Stromal cell of bone marrow (primary cell): ENCODE data around the gene CYP3A5.
"Not testable (repeated sequence)": the region's sequence is repeated elsewhere in the genome, so short reads cannot be mapped to it uniquely, and the experiment has no call there.

ENCODE experiments used
- DNase-seq: peaks from one replicate; pipeline ENCODE4 v3.0.0-alpha.2; 2012; ENCODE audit warnings: low read depth

The CYP3A5 gene

DNA sequence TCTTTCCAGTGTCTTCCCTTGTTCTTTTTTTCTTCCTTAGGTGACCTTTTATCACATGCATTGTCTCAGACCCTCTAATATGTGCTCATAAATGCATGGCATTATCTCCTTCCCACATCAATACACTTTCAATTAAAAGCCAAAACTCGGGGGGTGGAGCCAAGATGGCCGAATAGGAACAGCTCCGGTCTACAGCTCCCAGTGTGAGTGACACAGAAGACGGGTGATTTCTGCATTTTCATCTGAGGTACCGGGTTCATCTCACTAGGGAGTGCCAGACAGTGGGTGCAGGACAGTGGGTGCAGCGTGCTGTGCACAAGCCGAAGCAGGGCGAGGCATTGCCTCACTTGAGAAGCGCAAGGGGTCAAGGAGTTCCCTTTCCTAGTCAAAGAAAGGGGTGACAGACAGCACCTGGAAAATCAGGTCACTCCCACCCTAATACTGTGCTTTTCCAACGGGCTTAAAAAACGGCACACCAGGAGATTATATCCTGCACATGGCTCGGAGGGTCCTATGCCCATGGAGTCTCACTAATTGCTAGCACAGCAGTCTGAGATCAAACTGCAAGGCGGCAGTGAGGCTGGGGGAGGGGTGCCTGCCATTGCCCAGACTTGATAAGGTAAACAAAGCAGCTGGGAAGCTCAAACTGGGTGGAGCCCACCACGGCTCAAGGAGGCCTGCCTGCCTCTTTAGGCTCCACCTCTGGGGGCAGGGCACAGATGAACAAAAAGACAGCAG lies 6.2 kb upstream of the CYP3A5 start:
- not testable (repeated sequence) for DNase-seq

DNA sequence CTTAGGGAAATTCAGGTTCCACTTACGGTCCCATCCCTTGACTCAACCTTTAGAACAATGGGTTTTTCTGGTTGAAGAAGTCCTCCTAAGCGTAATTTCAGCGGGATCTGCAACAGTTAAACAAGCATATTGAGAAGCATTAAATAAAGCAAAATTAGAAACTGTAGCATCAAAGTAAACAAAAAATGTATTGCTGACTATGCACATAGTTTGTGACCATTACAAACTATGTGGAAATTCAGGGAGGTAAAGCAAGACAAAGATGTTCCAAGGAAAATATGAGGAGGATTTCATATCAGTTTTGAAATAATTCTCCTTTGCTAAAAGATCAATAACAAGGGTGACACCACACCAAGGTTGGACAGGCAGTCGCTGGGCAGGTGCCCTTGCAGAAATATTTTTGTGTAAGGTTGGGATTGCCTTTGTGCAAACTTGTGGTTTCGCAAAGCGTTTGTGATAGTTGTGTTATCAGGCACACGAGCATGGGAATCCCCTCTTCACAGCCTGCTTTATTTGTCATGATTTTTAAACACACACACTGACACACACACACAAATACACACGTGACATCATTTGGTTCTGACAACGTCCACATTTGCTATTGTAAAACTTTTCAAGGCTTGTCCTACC lies 5.4 kb upstream of the CYP3A5 start:
- no peak for DNase-seq

DNA sequence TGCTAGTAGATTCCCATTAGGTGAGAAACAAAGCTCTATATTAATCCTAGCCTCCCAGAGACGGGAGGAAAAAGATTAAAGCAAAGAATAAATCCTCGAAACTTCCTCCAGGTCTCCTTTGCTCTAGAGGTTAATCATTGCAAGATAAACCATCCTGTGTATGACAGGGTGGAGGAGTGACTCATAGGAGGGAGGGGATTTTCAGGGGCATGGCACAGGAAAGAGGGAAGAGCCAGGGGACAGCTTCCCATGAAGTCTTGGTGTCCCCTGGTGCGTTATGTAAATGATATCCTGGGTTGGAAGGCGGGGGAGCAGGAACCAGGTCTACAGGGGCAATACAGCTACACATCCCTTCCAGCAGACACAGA lies 780 bp downstream of the CYP3A5 start:
- DNase-seq, result no peak

DNA sequence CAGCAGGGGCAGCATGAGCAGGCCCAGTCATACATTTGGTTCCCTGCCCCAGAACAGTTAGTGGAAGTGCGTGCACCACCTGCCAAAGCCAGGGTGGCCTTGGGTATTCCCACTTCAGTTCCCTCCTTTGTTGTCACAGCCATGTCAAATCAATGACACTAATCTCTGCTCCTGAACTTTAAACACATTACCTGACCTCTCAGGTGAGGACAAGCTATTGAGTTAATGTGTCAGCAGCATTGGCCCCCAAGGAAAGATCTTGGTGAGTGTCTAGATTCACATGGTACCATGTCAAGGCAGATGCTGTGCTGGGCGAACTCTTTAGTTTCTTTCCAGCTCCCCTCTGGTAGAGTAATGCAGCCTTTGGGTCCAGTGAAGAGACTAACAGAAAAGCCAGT lies 2.1 kb downstream of the CYP3A5 start:
- DNase-seq, result no peak

DNA sequence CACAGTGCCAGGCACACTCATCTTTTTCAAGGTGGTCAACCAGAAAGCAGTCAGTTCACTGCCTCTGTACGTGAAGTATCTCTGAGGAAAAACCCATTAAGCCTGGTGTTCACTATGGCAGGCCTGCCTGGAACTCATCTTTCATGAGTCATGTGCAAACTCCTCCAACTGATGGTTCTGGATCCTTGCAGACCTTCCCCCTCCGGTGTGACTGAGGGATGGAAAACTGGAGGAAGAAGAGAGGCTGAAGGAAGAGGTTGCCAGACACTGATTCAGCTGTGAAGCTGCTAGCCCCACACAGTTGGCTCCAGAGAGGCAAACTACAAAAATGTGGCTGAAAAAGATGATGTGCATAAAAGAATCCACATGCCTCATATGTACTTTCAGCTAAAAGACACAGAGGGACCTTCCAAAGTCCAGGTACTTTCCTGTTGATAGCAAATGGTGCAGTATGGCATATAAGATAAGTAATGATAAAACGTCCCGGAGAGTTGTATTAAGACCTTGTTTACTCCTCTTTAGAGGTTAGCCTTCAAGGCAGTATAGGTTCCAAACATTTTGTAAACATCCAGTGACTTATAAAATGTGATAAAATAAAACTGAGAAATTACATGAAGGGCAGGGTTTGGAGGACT lies 2.7 kb downstream of the CYP3A5 start:
- DNase-seq, result peak; percentile 15

DNA sequence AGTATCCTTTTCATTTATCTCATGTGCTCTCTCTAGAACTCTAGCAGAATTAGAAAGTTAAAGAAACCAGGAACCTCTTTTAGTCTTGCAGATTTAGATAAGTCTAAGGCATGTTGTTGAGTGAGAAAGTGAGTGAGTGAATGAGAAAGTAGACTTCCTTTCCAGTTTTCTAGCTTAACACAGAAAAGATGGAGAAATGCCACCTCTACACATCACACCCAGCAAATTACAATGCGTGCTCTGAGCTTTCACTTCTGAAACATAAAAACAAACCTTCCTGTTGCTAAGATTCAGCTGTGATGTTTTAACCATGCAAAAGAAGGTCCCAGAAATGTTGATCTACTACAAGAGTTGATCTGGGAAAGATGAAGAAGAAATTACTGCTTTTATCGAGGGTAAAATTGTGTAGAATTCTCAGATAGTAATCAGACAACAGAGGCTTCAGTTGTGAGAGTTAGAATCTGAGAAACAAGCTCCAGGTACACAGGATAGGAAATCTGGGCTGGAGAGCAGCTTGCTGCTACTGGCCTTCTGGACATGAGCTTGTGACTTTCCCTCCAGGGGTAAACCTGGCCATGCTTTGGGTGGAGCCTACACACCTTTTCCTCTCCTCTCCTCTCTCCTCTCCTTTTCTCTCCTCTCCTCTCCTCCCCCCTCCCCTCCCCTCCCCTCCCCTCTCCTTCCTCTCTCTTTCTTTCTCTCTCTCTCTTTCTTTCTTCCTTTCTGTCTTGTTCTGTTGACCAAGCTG lies 4.6 kb downstream of the CYP3A5 start:
- DNase-seq, result no peak

DNA sequence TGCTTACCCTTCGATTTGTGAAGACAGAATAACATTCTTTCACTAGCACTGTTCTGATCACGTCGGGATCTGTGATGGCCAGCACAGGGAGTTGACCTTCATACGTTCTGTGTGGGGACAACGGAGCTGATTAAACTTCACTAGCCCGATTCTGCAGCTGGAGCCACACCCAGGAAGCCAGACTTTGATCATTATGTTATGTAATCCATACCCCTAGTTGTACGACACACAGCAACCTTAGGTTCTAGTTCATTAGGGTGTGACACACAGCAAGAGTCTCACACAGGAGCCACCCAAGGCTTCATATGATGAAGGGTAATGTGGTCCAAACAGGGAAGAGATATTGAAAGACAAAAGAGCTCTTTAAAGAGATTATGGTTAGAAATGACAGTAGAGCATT lies 7.2 kb downstream of the CYP3A5 start:
- DNase-seq, result no peak

DNA sequence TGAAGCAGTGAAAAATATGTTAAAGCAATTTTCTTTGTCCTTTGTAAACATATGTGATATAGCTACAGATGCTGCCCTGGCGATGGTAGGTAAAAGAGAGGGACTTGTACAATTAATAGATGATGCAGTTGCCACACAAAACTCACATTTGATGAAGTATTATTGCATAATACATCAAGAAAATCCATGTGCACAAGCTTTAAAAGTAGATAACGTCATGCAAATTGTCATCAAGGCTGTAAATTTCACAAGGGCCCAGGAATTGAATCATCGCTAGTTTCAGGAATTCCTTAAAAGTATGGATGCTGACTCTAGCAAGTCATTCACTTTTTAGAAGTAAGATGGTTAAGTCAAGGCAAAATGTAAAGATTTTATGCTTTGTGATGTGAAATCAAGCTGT lies 10.0 kb downstream of the CYP3A5 start:
- no peak for DNase-seq

DNA sequence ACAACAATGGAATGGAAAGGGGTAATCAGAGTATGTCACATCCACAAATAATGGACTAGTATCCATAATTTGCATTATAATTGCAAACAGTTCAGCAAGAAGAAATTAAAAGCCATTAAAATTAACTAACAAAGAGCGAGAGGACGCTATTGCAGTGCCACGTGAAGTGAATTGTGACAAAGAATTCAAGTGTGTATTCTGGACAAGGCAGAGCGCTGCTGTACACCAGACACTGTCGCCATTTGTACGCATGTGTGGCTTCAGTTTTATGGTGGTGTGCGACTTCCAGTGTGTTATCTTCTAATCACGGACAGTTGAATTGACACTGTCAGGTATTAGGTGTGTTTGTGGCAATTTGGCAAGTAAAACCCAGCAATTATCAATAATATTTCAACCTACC lies 11.3 kb downstream of the CYP3A5 start:
- DNase-seq, result no peak

DNA sequence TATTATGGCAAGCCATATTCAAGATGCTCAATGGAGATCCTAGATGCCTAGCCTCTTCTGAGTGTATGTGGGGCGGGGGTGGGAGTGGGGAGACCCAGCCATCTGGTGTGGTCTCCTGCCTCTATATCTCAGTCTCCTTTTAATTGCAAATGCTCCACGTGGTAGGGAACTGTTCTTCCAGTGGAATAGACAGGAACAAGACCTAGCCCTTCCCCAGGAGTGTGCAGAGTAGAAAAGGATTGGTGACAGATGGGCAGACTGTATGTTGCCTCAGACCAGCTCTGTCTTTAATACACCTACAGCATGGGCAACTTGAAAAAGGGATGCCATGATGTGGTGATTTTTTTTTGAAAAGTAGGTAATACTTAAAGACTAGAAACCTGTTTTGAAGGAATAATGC lies 12.6 kb downstream of the CYP3A5 start:
- DNase-seq, result no peak

DNA sequence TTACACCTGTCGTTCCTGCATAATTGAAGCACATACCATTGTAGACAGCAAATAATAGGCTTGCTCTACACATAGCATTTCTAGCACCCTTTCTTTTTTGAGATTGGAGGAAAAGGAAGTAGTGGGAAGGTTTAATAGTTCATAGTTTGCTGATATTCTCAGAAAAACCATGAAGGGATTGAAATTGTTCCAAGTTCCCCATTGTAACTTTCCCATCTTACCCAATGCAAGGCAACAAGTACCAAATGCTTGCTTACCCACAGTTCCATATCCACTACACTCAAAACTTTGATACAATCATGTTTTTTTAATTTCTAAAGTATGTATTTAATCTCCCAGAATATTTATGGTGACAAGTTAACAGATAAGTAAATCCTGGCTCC lies 13.8 kb downstream of the CYP3A5 start:
- no peak for DNase-seq

DNA sequence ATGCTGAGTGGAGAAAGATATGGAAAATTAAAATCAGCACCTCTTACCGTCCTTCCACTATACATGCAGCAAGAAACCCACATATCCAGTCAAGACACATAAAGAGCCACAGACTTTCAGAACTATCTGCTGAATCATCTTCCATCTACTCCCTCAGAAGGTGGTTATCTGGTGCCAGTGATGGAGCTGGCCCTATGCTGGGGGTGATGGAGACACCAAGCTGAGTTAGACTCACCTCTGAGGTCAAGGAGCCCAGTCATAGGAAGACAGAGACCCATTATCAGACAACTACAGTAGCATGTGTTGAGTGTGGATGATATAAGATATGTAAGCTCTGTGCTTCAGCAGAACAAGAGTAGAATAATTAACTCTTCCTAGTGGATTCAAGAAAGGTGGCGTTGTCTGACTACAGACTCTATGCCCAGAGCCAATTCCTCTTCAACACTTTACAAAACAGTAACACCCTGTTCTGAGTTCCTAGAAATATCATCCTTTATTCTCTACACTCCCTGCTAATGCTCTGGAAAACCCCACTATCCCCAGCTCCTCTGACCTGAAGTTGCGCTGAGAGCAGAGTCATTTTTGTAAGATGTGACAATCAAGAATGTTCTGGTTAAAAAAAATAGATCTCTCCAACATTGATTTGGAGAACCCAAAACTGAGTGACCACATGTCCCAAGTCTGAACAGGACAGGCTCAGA lies 14.3 kb downstream of the CYP3A5 start:
- DNase-seq, result no peak

DNA sequence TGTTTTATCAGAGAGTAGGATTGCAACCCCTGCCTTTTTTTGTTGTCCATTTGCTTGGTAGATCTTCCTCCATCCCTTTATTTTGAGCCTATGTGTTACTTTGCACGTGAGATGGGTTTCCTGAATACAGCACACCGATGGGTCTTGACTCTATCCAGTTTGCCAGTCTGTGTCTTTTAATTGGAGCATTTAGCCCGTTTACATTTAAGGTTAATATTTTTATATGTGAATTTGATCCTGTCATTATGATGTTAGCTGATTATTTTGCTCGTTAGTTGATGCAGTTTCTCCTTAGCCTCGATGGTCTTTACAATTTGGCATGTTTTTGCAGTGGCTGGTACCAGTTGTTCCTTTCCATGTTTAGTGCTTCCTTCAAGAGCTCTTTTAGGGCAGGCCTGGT lies 21.9 kb downstream of the CYP3A5 start:
- DNase-seq, result not testable (repeated sequence)

DNA sequence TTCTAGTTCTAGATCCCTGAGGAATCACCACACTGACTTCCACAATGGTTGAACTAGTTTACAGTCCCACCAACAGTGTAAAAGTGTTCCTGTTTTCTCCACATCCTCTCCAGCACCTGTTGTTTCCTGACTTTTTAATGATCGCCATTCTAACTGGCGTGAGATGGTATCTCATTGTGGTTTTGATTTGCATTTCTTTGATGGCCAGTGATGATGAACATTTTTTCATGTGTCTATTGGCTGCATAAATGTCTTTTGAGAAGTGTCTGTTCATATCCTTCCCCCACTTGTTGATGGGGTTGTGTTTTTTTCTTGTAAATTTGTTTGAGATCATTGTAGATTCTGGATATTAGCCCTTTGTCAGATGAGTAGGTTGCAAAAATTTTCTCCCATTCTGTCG lies 25.2 kb downstream of the CYP3A5 start:
- DNase-seq, result not testable (repeated sequence)

DNA sequence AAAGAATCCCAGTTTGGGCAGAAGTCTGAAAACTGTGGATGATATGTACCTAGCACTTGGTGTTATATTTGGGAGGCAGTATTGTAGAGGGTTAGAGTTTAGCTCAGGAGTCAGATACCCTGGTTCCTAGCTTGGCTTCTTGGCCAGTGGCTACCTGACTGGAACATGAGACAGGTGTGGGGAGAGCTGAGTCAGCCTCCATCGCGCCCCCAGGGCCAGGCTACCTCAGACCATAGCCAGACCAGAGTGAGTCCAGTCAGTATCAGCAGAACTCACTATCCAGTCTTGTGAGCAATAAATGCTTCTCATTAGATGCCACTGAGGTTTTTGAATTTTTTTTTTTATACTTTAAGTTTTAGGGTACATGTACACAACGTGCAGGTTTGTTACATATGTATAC lies 26.0 kb downstream of the CYP3A5 start:
- no peak for DNase-seq

DNA sequence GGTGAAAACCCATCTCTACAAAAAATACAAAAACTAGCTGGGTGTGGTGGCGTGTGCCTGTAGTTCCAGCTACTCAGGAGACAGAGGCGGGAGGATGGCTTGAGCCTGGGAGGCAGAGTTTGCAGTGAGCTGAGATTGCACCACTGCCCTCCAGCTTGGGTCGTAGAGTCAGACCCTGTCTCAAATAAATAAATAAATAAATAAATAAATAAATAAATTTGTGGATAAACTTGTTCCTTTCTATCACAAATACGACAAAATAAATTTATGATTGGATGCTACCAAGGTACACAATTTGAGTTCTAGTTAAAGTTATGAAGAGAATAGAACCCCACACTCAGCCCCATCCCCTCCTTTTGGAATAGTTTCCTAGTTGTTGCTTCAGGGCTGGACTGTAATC lies 26.5 kb downstream of the CYP3A5 start:
- DNase-seq, result not testable (repeated sequence)

DNA sequence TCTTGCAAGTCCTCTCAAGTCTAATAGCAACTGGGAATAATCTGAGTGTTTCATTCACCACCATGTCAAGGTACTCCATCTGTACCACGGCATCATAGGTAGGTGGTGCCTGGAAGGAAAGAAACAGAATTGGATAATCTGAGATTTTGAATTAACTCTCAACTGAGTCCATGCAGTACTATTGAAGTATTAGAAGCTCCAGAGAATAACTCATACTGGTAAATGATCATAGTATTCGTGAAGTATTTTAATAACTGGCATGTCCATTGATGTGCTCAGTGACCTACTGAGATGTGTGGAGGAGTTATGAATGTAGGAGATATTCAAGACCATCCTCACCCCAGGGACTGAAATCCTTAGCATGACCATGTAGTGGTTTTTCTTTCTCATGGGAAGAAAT lies 27.1 kb downstream of the CYP3A5 start:
- no peak for DNase-seq

DNA sequence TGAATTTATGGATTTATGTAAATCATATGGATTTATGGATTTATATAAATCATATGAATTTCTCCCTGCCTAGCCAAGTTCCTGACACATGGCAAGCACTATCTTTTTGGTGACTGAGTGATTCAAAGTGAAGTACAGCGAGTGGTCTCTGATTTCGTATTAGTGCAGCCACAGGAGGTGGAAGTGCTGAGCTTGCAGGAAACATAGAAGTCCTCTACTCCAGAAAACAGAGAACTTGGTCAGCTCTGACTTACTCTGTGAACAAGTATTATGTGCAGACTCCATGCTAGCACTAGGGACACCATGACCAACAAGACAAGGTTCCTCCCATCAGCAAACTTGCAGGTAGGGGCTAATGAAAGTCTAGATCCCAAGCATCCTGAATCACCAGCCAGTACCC lies 28.5 kb downstream of the CYP3A5 start:
- no peak for DNase-seq

DNA sequence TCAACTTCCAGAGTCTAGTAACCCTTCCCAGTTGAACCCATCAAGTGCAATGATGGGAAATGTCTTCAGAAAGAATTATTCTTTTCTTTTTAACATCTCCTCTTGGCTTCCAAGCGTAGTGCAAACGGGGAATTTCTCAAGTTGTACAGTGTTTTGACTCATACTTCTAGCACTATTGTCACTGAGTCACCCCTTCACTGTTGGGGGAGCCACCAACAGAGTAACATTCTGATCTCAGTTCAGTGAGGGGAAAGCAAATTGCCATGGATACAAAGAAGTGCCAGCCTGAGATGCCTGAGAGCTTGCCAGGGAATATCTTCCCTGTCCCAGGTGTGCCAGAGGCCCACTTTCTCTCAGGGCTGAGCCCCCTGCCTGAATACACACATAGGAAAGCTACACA lies 31.0 kb downstream of the CYP3A5 start:
- DNase-seq, result no peak

DNA sequence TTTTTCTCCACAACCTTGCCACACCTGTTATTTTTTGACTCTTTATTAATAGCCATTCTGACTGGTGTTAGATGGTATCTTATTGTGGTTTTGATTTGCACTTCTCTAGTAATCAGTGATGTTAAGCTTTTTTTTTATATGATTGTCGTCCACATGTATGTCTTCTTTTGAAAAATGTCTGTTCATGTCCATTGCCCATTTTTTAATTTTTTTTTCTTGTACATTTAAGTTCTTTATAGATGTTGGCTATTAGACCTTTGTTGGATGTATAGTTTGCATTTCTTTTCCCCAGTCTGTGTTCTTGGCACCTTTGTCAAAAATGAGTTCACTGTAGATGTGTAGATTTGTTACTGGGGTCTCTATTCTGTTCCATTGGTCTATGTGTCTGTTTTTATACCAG lies 34.2 kb downstream of the CYP3A5 start:
- DNase-seq, result no peak

DNA sequence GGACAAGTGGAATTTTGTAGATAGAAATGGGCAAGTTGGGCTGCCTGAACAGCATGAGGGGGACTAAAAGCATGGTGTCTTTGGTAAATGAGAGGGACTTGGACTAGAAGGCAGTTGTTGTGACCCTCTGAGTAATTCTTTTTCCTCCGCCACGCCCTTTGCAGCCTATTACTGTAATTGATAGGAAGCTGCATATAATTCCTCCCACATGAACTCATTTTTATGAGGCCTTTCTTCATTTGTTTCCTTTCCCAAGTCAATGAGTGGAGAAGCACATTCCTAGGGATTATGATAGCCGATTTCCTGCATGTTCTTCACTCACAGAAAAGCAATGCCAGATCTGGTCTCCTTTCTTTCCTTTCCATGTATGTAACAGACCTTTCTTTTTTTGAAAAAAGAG lies 35.4 kb downstream of the CYP3A5 start:
- DNase-seq, result no peak

DNA sequence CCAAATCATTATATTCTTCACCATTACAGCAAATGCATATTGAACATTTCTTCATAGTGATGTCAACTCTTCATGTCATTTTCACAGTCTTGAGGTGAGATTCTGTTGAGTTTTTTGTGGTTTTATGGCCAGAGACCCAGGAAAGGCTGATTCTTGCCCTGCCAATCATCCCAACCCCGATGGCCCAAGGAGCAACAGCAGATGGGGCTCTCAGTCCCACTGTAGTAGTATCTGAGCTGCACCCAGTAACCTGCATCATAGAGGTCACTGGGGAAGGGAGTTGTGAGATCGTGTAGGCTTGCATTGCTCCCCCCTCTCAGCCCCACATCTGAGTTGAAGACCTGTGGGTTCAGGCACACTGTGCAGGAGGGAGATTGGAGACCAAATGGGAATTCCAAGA lies 36.3 kb downstream of the CYP3A5 start:
- DNase-seq, result no peak
